NCI-H748 treated with DMSO at 0.1 percent for 48 hours (cell line): Measurements from ENCODE around the gene CYP3A5.

ENCODE experiments used
- DNase-seq: peaks from one replicate; lab custom pipeline; 2025; lab: John Stamatoyannopoulos, UW

The CYP3A5 gene

DNA sequence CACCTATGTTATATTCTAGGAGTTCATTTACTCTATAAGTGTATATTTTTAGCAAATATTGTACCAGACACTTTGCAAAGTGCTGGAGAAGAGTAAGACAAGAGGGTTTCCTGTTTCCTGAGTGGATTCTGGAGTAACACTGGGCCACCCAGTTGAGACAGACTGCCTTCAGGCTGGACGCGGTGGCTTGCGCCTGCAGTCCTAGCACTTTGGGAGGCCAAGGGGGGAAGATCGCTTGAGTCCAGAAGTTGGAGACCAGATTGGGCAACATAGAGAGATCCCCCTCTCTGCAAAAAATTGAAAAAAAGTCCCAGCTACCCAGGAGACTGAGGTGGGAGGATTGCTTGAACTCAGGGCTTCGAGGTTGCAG lies 63.8 kb downstream of the CYP3A5 start:
- no peak for DNase-seq

DNA sequence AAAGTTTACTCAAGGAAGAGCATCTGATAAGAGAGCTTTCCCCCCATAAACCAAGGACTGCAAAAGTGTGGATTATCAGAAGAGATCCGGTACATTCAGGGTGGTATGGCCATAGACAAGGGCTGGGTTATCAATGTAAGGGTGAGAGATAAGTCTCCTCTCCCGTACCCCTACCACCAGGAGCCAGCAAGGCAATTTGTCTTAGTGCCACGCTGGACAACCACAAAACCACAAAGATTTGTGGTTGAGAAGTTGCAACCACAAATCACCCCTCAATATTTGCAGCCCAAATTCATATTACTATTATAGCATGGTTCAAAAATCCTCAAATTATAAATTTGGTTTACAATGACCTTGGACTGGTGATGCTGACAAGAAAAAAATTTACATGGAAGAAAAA lies 65.3 kb downstream of the CYP3A5 start:
- no peak for DNase-seq

DNA sequence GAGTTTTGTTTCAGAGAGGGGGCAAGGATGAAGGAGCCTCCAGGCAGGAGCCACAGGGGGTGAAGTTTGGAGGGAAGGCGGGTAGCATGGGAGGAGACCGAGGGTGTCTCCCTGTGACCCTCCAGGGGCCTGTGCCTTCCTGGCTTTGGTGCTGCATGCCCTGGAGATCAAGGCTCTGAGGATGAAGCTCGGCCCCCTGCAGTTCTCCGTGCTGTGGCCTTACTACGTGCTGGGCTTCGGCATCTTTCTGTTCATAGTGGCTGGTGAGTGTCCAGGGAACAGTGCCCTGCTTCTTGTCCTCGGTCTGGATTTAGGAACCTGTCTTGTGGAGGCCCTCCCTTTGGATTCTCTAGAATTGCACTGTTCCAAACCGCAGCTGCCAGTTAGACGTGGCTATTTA lies 72.2 kb downstream of the CYP3A5 start:
- no peak for DNase-seq

DNA sequence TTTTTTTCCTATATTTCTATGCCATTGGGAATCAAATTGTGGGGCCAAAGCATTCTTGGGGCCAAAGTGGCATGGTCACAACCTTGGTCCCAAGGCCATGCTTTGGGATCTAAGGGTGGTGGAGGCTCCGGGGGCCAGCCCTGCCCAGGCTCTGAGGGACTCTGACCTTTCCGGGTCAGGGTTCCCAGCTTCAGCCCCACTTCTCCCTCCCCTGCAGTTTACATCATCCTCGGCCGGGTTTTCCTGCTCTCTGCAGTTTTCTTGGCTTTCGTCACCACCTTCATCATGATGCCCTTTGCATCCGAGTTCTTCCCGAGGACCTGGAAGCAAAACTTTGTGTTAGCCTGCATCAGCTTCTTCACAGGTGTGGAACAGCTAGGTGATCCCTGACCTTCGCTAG lies 73.3 kb downstream of the CYP3A5 start:
- DNase-seq, result no peak

DNA sequence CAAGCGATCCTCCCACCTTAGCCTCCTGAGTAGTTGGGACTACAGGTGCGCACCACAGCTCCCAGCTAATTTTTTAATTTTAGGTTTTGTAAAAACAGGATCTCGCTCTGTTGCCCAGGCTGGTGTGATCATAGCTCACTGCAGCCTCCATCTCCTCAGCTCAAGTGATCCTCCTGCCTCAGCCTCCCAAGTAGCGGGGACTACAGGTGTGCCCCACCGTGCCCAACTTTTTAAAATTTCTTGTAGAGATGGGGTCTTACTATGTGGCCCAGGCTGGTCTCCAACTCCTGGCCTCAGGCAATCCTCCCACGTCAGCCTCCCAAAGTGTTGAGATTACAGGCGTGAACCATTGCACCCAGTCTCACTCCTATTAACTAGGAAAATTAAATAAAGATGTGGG lies 74.3 kb downstream of the CYP3A5 start:
- DNase-seq, result no peak

DNA sequence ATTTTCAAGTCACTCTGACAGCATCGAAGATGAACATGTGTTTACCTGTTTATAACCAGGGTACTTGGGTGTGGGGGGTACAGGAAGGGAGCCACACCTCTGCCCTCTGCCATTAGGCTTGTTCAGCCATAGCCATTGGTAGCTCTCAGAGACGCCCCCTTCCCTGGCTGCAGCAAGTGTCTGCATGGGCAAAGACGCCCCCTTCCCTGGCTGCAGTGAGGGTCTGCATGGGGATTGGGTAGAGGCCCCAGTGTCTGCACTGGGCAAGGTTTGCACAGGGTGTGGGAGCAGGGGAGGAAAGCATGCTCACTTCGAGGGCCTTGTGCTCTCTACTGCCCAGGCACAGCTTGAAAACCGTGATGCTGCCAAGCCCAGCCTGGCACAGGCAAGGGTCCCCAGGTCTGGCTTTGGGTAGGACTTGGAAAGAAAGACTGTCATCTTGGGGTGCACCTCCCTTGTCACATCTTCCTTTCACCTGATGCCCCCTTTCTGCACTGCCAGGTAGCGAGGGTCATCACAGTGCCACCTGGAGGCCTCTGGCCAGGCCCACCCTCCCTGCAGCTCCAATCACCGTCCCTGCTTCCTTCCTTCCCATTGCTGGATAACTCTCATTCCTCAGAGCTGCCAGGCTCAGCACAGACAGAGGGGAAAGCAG lies 78.0 kb downstream of the CYP3A5 start:
- no peak for DNase-seq

DNA sequence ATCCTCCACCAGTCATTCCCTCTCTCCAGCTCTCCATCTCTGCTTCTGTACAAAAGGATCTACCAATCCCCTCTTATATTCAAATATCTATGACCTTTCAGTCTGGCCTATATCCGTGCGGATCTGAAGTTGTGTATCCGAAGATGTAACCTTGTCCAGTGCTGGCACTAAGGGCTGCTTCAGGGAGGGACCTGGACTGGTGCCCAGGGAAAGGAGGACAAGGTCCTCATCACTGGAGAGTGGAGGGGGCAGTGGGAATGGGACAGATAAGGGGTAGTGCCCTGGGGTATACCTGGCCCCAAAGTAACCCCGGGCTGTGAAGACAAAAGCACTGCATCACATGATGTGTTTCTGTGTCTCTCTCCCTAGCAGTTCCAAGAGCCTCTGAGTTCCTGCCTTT lies 80.0 kb downstream of the CYP3A5 start:
- no peak for DNase-seq
